GM21423 (cell line): ENCODE measurements around the gene CASP5.
"Not testable (repeated sequence)": the region's sequence is repeated elsewhere in the genome, so short reads cannot be mapped to it uniquely, and the experiment has no call there.

Source experiments
- ATAC-seq: cut with Tn5 transposase; IDR thresholded peaks from one replicate; pipeline ENCODE4 v1.9.1; 2021; ENCODE audit warnings: mild to moderate bottlenecking, moderate library complexity; ENCODE audit not compliant: unreplicated experiment

CASP5 gene

GRCh38 chr11:105034388-105034787, 11.4 kb upstream of the CASP5 start:
- ATAC-seq = peak; percentile 6

- no peak for ATAC-seq
Observed at GRCh38 chr11:105033781-105034180, 10.8 kb upstream of the CASP5 start.

GRCh38 chr11:105033343-105033742, 10.4 kb upstream of the CASP5 start:
- no peak for ATAC-seq

- ATAC-seq = no peak
Observed at GRCh38 chr11:105032495-105032894, 9.5 kb upstream of the CASP5 start.

DNA sequence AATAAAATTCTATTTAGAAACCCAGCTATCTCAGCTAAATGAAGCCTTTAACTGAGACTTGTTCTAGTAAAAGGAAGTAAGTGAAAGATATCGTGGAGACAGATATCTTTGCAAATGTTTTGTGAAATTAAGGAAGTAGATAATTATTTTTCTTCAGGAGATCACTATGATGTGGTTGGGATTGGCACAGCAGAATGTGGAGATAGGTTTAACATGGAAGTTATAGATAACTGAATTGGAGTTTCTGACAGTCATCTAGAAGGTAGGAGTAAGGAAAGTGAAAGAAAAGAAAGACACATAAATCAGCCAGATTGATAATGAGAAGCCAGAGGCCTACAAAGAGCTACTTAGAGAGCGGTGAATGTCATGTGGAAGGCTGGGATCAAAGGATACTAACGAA, 4.7 kb upstream of the CASP5 start:
- no peak for ATAC-seq

GRCh38 chr11:105024394-105024793, 1.4 kb upstream of the CASP5 start:
- no peak for ATAC-seq

DNA sequence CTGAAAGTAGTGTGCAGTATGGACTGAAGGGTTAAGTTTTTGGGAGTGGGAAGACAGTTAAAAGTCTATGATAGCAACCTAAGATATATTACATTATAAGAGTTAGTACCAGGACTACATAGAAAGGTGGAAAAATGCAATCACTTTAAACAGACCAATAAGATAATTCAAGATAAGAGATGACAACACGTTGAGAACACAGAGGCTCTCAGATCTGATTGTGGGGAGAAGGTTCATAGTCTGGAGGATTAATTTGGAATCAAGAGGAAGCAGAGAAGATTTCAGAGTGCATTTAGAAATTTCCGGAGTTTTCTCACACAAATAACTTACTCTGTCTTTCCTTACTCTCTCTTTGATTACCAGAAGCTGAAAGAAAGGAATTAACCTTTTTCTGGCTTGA, 441 bp downstream of the CASP5 start:
- ATAC-seq = no peak

DNA sequence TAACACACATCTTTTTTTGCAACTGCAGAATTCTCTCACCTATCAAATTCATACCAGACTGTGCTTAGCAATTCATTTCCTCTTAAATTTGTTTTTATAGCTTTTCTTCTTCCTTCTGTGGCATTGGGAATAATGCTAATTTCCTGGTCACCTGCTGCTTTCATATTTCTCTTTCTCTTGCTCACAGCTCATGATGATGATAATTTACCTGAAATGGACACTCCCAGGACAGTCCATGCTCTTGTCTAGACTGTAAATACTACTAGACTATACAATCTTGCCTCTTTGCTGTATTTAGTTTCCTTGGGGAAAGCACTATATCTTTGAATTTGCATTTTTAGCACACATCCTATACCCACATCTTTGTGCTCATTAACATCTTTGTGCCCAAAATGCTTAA, 15.5 kb downstream of the CASP5 start:
- ATAC-seq = no peak

GRCh38 chr11:105005451-105005845, 17.5 kb downstream of the CASP5 start:
- no peak for ATAC-seq

DNA sequence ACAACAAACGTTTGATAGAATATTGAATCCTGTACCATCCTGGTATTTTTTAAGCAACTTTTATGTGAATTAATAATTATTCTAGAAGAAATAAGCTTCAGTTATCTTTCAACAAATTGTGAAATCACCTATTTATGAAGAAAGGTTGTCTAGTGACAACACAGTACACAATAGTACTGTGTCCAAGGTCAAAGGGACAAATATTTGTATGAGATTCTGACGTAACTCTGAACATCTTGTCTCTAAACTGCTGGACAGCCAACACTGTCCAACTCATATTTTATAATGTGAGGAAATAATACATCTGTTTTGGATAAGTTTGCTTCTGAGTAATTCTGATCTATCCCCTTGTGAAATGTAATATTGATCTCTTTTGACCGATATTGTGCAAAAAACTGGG, 18.9 kb downstream of the CASP5 start:
- ATAC-seq = no peak

DNA sequence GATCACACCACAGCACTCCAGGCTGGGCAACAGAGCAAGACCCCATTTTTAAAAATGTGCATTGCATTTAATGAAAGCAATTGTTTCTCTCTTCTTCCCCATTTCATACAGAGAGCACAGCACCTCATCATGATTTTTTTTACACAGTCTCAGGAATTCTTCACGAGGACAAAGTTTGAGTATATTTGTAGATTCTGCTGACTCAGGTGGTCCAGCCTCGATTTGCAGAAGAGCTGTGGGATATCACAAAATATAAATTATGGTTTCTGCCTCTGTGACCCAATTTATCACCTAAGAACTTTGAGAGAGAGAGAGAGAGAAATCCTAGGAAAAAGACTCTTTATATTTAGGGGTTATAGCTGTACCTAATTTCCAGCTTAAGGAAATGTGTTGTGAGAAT, 19.8 kb downstream of the CASP5 start:
- no peak for ATAC-seq

DNA sequence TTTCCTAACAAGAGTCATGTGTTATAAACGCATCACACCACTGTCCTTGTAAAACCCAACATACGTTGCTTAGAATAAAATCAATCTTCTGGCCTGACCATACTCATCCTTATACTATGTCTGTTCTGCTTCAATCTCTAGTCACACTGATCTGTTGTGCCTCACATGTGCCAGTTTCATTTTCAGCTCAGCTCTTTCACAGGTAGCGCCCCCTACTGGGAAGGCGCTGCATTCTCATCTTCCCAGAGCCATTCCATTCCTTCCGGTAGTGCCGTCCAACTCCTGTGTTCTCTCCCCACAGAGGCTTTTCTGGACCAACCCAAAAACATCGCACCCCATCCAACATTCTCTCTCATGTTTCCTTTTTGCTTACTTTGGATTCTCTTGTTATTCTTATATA, 22.2 kb downstream of the CASP5 start:
- peak; percentile 76 for ATAC-seq

GRCh38 chr11:105000167-105000566, 22.8 kb downstream of the CASP5 start:
- ATAC-seq = no peak

DNA sequence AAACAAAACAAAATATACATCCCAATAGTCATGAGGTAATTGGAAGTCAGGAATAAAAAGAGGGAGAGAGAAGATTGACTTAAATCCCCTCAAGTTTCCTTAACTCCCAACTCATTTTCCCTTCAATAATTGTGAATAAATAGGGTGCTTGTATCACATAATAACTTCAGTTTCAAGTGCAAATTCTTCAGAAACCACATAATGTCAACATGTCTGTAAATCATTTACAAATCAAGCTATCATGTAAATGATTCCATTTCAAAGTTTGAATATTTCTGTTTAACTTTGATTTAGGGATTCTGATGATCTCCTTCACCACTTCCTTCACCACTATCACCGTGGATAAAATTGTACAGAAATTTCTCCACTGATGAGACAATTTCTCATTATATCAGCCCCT, 23.2 kb downstream of the CASP5 start:
- ATAC-seq = no peak

- ATAC-seq = no peak
Observed at GRCh38 chr11:104997288-104997687, 25.7 kb downstream of the CASP5 start.

DNA sequence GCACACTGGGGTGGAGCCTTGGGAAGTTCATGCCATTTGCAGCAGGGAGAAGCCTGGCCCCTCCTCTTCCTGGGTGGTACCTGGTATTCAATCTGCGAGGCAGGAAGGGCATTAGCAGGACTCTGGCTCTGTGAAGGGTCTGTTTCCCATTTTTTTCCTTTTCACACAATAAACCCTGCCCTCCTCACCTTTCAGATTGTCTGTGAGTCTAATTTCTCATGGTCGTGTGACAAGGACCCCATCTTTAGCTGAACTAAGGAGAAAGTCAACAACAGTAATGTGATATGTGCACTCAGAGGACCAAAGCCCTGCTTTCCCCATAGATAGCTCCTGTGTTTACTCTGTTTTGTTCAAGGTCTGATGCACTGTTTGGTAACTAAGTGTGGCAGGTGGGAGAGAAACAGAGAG, 28.0 kb downstream of the CASP5 start:
- no peak for ATAC-seq

DNA sequence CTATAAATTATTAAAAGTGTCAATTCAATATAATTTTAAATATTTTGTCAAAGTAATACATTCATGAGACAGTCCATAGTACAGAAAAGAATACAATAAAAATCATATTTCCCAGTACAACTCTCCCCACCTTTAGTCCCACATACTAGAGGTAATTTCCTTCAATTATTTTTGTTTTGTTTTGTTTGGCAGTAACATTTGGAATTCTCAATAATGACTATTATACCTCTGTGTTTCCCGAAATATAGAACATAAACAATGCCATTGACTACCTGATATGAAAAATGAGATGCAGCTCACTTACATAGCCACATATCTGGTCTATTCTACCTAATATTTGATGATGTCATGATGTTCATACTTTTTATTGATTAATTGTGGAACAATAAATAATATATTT, 30.2 kb downstream of the CASP5 start:
- no peak for ATAC-seq

- no peak for ATAC-seq
Observed at GRCh38 chr11:104991994-104992393, 31.0 kb downstream of the CASP5 start.

- no peak for ATAC-seq
Observed at GRCh38 chr11:104984808-104985207, 38.2 kb downstream of the CASP5 start.

DNA sequence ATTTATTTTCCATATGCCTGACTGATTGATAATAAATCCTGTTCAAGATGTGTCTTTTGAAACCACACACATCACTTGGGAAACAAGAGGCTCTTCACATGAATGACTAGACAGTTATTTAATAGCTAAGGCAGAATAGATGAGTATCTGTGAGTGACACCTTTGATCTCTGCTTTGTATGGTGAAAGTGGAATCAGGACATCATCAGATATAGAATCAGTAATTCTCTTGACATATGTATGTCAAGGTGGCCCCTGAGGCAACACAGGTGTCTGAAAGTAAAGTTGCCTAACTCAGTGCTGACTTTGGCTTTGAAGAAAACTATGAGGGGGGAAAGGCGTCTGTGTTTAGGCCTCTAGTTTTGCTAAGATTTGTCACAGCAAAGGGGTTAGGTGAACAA, 43.1 kb downstream of the CASP5 start:
- no peak for ATAC-seq

GRCh38 chr11:104973616-104974015, 49.4 kb downstream of the CASP5 start:
- no peak for ATAC-seq

GRCh38 chr11:104972924-104973323, 50.0 kb downstream of the CASP5 start:
- ATAC-seq = not testable (repeated sequence)

DNA sequence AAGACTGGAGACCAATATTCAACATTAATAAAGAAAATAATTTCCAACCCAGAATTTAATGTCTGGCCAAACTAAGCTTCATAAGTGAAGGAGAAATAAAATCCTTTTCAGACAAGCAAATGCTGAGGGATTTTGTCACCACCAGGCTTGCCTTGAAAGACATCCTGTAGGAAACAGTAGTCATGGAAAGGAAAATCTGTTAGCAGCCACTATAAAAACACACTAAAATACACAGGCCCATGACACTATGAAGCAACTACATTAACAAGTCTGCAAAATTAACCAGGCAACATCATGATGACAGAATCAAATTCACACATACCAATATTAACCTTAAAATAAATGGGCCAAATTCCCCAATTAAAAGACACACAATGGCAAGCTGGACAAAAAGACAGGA, 52.2 kb downstream of the CASP5 start:
- no peak for ATAC-seq
